Endothelial cell (in vitro differentiated cells): ENCODE measurements around the gene ERBB3. TPM values are rescaled to one million over a fixed set of nuclear protein-coding genes. Genes with fewer than 3 reads are reported as not detected.
A peak's percentile ranks its signal among the peaks of the same experiment; 100 is the strongest.

Source experiments
- DNase-seq: peaks from one replicate; pipeline ENCODE4 v3.0.0; 2021; ENCODE audit warnings: low spot score
- H3K27ac Mint-ChIP-seq: one replicate; pipeline ENCODE4 v1.8.0; 2021; ENCODE audit warnings: mixed read lengths, inconsistent platforms; ENCODE audit not compliant: unreplicated experiment
- H3K27me3 Mint-ChIP-seq: one replicate; pipeline ENCODE4 v1.8.0; 2021; ENCODE audit warnings: mild to moderate bottlenecking, moderate library complexity, mixed read lengths, inconsistent platforms; ENCODE audit not compliant: unreplicated experiment
- H3K36me3 Mint-ChIP-seq: one replicate; pipeline ENCODE4 v1.8.0; 2021; ENCODE audit warnings: mild to moderate bottlenecking, low read depth, mixed read lengths, inconsistent platforms; ENCODE audit not compliant: unreplicated experiment
- H3K4me1 Mint-ChIP-seq: one replicate; pipeline ENCODE4 v1.8.0; 2021; ENCODE audit warnings: mild to moderate bottlenecking, mixed read lengths, inconsistent platforms; ENCODE audit not compliant: unreplicated experiment
- H3K4me3 Mint-ChIP-seq: one replicate; pipeline ENCODE4 v1.8.0; 2021; ENCODE audit warnings: mild to moderate bottlenecking, mixed read lengths, inconsistent platforms; ENCODE audit not compliant: unreplicated experiment
- H3K9me3 Mint-ChIP-seq: one replicate; pipeline ENCODE4 v1.8.0; 2021; ENCODE audit warnings: mixed read lengths, inconsistent platforms; ENCODE audit not compliant: unreplicated experiment
- CTCF ChIP-seq: fragments of 200-600 bp; sonication (generic); IDR thresholded peaks from one replicate; pipeline ENCODE4 v1.5.0; 2021; ENCODE audit warnings: antibody characterized with exemption; ENCODE audit not compliant: unreplicated experiment
- total RNA-seq: library from RNA; stranded (reverse); fragmentation: NEBNext Ultra II Directional; extraction: Animal tissue kit (Norgen Biotek cat#: 25700); gene quantifications from one replicate; pipeline ENCODE4 v1.2.1, GENCODE V29; 2021; ENCODE audit not compliant: unreplicated experiment

Gene ERBB3
- total RNA-seq, 1 donor from 2014 or later = 4.2 TPM

- no peak for TF ChIP-seq CTCF
- Mint-ChIP-seq H3K9me3 (no peaks in the 10 kb centered on the region), H3K27me3 (peaks cover 27% of the 10 kb centered on the region), H3K4me1 (peaks cover 58% of the 10 kb centered on the region), H3K4me3 (peak overlapping the region; percentile 85), H3K27ac (peak overlapping the region; percentile 100), H3K36me3 (peaks cover 51% of the 10 kb centered on the region)
- DNase-seq = no peak
Measured at GRCh38 chr12:56120158-56120846, 40.3 kb downstream of the ERBB3 start.

- Mint-ChIP-seq H3K4me3 (peak overlapping the region; percentile 85), H3K36me3 (peaks cover 44% of the 10 kb centered on the region), H3K27me3 (peaks cover 20% of the 10 kb centered on the region), H3K4me1 (peaks cover 61% of the 10 kb centered on the region), H3K9me3 (no peaks in the 10 kb centered on the region), H3K27ac (no peak overlapping the region)
- DNase-seq = no peak
- no peak for TF ChIP-seq CTCF
Measured at GRCh38 chr12:56121204-56121870, 41.4 kb downstream of the ERBB3 start.

GRCh38 chr12:56122637-56123036 is 42.7 kb downstream of the ERBB3 start:
- H3K36me3 Mint-ChIP-seq = peaks cover 39% of the 10 kb centered on the region
- TF ChIP-seq CTCF = no peak

GRCh38 chr12:56124133-56124532 is 44.2 kb downstream of the ERBB3 start:
- Mint-ChIP-seq H3K27me3 (peaks cover 14% of the 10 kb centered on the region), H3K27ac (peak overlapping the region; percentile 93), H3K4me3 (no peak overlapping the region), H3K9me3 (no peaks in the 10 kb centered on the region), H3K36me3 (peaks cover 28% of the 10 kb centered on the region), H3K4me1 (peaks cover 60% of the 10 kb centered on the region)
- DNase-seq = no peak
- no peak for TF ChIP-seq CTCF

More at GRCh38 chr12:56122637-56123036, 42.7 kb downstream of the ERBB3 start:
- Mint-ChIP-seq H3K4me3 (peak overlapping the region; percentile 12), H3K27me3 (peaks cover 16% of the 10 kb centered on the region), H3K9me3 (no peaks in the 10 kb centered on the region), H3K27ac (peak overlapping the region; percentile 4), H3K4me1 (peaks cover 63% of the 10 kb centered on the region)
- DNase-seq = no peak

- H3K9me3 Mint-ChIP-seq = no peaks in the 10 kb centered on the region
- peak overlapping the region; percentile 98 for H3K4me3 Mint-ChIP-seq
- H3K36me3 Mint-ChIP-seq = peaks cover 30% of the 10 kb centered on the region
- peak overlapping the region; percentile 95 for H3K27ac Mint-ChIP-seq
- peaks cover 22% of the 10 kb centered on the region for H3K27me3 Mint-ChIP-seq
- TF ChIP-seq CTCF = no peak
- no peak for DNase-seq
- peaks cover 66% of the 10 kb centered on the region for H3K4me1 Mint-ChIP-seq
Measured at GRCh38 chr12:56126732-56127239, 46.8 kb downstream of the ERBB3 start.
